ENCODE results near the gene CLTA. TPM values are rescaled to one million over a fixed set of nuclear protein-coding genes. Genes with fewer than 3 reads are reported as not detected.
A peak's percentile ranks its signal among the peaks of the same experiment; 100 is the strongest.

The CLTA gene
- total and polyA plus RNA-seq, 10 of the 15 experiments (the other 5 are each of a cell fraction or from before 2014, with no cell fraction given) = 49.0 to 241 (median 168) TPM

DNA sequence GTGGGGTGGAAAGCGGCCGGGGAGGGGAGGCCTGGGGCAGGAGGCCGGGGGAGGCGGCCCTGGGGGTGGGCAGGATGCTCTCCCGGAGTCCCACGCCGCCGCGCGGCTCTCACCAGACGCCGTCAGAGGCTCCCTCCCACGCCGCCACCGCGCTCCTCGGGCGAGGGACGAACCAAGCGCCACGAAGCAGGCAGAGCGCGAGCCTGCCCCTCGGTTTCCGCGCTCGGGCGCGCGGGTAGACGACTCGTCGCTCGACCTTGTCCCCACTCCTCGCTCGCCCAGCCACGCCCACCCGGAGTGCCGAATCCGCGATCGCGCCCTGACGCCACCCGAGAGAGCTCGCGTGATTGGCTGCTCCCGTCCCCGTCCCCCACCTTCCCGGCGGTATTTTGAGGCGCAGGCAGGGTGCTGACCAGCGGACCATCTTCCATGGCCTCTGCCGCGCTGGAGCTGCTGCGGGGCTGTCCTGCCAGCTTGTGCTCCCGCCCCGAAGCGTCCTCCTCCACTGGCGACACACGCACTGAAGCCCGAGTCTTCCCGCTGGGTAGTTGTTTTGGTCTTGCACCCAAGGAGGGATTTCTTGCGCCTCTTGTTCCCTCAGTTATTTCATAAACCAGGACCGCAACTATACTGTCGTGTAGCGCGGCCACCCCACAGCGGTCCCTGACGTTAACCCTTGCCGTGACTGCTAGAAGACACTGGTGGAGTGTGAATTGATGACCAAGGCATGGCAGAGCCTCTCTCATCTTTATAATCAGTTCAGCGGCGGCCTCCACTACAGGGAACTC, 67.7 kb downstream of the CLTA start, which contains the start of gene GNE (continued):
- TF ChIP-seq SMARCA5 (IDR thresholded peaks at IDR 0.05) (peak; percentile 64; the same call in 1 of the 2 replicates), HDAC6 (IDR thresholded peaks at IDR 0.05; ENCODE audit: unreplicated experiment) (no peak), MEF2B (IDR thresholded peaks at IDR 0.05; ENCODE audit: partially characterized antibody, poor library complexity, severe bottlenecking) (no peak), WRNIP1 (IDR thresholded peaks at IDR 0.05; ENCODE audit: borderline replicate concordance, low read depth, low read length) (0 out of 2 replicates have a peak, but pooled peaks have one; percentile 85), HCFC1 (IDR thresholded peaks at IDR 0.05; ENCODE audit: low read length) (peak; percentile 75), CREB1 (IDR thresholded peaks at IDR 0.05; ENCODE audit: low read depth) (peak; percentile 95), SP1 (IDR thresholded peaks at IDR 0.05; ENCODE audit: low read depth, low read length) (peak; percentile 97), CREM (IDR thresholded peaks at IDR 0.05; ENCODE audit: low read depth) (peak; percentile 93), RELA (IDR thresholded peaks at IDR 0.05; ENCODE audit: borderline replicate concordance, partially characterized antibody) (peak; percentile 63), ZNF207 (IDR thresholded peaks at IDR 0.05; ENCODE audit: borderline replicate concordance) (peak; percentile 60; the same call in 1 of the 2 replicates), SIN3A (IDR thresholded peaks at IDR 0.05; ENCODE audit: low read depth, low read length) (peak; percentile 86; the same call in 1 of the 2 replicates), IKZF1 (conservative IDR thresholded peaks at IDR 0.05) (peak; percentile 81), RUNX3 (IDR thresholded peaks at IDR 0.05; ENCODE audit: low read length) (peak; percentile 65), STAT1 (conservative IDR thresholded peaks at IDR 0.05) (no peak; the same call in 1 of the 2 replicates)
- TF ChIP-seq, protein P1, sequence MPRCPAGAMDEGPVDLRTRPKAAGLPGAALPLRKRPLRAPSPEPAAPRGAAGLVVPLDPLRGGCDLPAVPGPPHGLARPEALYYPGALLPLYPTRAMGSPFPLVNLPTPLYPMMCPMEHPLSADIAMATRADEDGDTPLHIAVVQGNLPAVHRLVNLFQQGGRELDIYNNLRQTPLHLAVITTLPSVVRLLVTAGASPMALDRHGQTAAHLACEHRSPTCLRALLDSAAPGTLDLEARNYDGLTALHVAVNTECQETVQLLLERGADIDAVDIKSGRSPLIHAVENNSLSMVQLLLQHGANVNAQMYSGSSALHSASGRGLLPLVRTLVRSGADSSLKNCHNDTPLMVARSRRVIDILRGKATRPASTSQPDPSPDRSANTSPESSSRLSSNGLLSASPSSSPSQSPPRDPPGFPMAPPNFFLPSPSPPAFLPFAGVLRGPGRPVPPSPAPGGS (IDR thresholded peaks at IDR 0.05; ENCODE audit: borderline replicate concordance, insufficient read depth, low read depth, low read length, poor library complexity, severe bottlenecking) = no peak
- TF ChIP-seq, protein P2, sequence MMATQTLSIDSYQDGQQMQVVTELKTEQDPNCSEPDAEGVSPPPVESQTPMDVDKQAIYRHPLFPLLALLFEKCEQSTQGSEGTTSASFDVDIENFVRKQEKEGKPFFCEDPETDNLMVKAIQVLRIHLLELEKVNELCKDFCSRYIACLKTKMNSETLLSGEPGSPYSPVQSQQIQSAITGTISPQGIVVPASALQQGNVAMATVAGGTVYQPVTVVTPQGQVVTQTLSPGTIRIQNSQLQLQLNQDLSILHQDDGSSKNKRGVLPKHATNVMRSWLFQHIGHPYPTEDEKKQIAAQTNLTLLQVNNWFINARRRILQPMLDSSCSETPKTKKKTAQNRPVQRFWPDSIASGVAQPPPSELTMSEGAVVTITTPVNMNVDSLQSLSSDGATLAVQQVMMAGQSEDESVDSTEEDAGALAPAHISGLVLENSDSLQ (IDR thresholded peaks at IDR 0.05) = peak; percentile 71
- TF ChIP-seq, protein P3, sequence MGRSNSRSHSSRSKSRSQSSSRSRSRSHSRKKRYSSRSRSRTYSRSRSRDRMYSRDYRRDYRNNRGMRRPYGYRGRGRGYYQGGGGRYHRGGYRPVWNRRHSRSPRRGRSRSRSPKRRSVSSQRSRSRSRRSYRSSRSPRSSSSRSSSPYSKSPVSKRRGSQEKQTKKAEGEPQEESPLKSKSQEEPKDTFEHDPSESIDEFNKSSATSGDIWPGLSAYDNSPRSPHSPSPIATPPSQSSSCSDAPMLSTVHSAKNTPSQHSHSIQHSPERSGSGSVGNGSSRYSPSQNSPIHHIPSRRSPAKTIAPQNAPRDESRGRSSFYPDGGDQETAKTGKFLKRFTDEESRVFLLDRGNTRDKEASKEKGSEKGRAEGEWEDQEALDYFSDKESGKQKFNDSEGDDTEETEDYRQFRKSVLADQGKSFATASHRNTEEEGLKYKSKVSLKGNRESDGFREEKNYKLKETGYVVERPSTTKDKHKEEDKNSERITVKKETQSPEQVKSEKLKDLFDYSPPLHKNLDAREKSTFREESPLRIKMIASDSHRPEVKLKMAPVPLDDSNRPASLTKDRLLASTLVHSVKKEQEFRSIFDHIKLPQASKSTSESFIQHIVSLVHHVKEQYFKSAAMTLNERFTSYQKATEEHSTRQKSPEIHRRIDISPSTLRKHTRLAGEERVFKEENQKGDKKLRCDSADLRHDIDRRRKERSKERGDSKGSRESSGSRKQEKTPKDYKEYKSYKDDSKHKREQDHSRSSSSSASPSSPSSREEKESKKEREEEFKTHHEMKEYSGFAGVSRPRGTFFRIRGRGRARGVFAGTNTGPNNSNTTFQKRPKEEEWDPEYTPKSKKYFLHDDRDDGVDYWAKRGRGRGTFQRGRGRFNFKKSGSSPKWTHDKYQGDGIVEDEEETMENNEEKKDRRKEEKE (IDR thresholded peaks at IDR 0.05) = no peak
- TF ChIP-seq, protein P4, sequence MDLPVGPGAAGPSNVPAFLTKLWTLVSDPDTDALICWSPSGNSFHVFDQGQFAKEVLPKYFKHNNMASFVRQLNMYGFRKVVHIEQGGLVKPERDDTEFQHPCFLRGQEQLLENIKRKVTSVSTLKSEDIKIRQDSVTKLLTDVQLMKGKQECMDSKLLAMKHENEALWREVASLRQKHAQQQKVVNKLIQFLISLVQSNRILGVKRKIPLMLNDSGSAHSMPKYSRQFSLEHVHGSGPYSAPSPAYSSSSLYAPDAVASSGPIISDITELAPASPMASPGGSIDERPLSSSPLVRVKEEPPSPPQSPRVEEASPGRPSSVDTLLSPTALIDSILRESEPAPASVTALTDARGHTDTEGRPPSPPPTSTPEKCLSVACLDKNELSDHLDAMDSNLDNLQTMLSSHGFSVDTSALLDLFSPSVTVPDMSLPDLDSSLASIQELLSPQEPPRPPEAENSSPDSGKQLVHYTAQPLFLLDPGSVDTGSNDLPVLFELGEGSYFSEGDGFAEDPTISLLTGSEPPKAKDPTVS (IDR thresholded peaks at IDR 0.05; ENCODE audit: low read depth, low read length) = no peak
- TF ChIP-seq, protein P5, sequence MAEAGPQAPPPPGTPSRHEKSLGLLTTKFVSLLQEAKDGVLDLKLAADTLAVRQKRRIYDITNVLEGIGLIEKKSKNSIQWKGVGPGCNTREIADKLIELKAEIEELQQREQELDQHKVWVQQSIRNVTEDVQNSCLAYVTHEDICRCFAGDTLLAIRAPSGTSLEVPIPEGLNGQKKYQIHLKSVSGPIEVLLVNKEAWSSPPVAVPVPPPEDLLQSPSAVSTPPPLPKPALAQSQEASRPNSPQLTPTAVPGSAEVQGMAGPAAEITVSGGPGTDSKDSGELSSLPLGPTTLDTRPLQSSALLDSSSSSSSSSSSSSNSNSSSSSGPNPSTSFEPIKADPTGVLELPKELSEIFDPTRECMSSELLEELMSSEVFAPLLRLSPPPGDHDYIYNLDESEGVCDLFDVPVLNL (IDR thresholded peaks at IDR 0.05; ENCODE audit: low read depth, low read length) = peak; percentile 61; the same call in 1 of the 2 replicates
